PC-9 (cell line): ENCODE data around the gene ZNF580. TPM values are rescaled to one million over a fixed set of nuclear protein-coding genes. Genes with fewer than 3 reads are reported as not detected.

ENCODE experiments used
- BruUV-seq: library from RNA; stranded (reverse); fragments of 400-500 nt; replicated peaks from 2 replicates; lab custom pipeline; 2021; lab: Mats Ljungman, UMichigan
- CTCF ChIA-PET: fragments of 300-600 bp; sonication (Branson Sonifier 250); formaldehyde crosslinking; loops from one replicate; lab custom pipeline; 2022; ENCODE audit warnings: antibody characterized with exemption; lab: Charles Lee
- POLR2A ChIA-PET: fragments of 300-600 bp; sonication (Branson Sonifier 250); formaldehyde crosslinking; loops from one replicate; lab custom pipeline; 2022; ENCODE audit warnings: antibody characterized with exemption; ENCODE audit not compliant: unreplicated experiment; lab: Charles Lee
- DNase-seq, 2 experiments: peaks; one replicate each; pipeline versions ENCODE4 v3.0.0 to v3.0.0-alpha.2; 2015 to 2022; ENCODE audit warnings: mixed read lengths in 1 of 2
- H2AFZ ChIP-seq: fragments of 200-600 bp; sonication (generic); 2 replicates; pipeline ENCODE4 v1.8.1; 2017; ENCODE audit warnings: antibody characterized with exemption
- H3F3A ChIP-seq: fragments of 200-600 bp; sonication (generic); 2 replicates; pipeline ENCODE4 v1.8.1; 2017; ENCODE audit warnings: antibody characterized with exemption, mild to moderate bottlenecking, low read depth; ENCODE audit not compliant: insufficient read depth
- H3K27ac ChIP-seq: fragments of 200-600 bp; sonication (generic); 2 replicates; pipeline ENCODE4 v1.6.1; 2016; ENCODE audit warnings: mixed run types
- H3K27me3 ChIP-seq: fragments of 200-600 bp; sonication (generic); 2 replicates; pipeline ENCODE4 v1.6.1; 2016; ENCODE audit warnings: low read depth, mixed run types; ENCODE audit not compliant: insufficient read depth
- H3K36me3 ChIP-seq: fragments of 200-600 bp; sonication (generic); 2 replicates; pipeline ENCODE4 v1.6.1; 2016; ENCODE audit warnings: low read depth, mixed run types
- H3K4me1 ChIP-seq: fragments of 200-600 bp; sonication (generic); replicated peaks from 2 replicates; pipeline ENCODE4 v1.6.1; 2016; ENCODE audit warnings: mixed run types; ENCODE audit not compliant: insufficient read depth
- H3K4me2 ChIP-seq: fragments of 200-600 bp; sonication (generic); 2 replicates; pipeline ENCODE4 v1.6.1; 2017; ENCODE audit warnings: mixed run types
- H3K4me3 ChIP-seq: fragments of 200-600 bp; sonication (generic); 2 replicates; pipeline ENCODE4 v1.6.1; 2016; ENCODE audit warnings: mixed run types
- H3K79me2 ChIP-seq: fragments of 200-600 bp; sonication (generic); 2 replicates; pipeline ENCODE4 v1.6.1; 2017; ENCODE audit warnings: low read depth, mixed run types
- H3K9me2 ChIP-seq: fragments of 200-600 bp; sonication (generic); 2 replicates; pipeline ENCODE4 v1.8.1; 2017; ENCODE audit warnings: mild to moderate bottlenecking; ENCODE audit not compliant: insufficient read depth
- H3K9me3 ChIP-seq: fragments of 200-600 bp; sonication (generic); 2 replicates; pipeline ENCODE4 v1.8.1; 2016; ENCODE audit warnings: low read depth; ENCODE audit not compliant: insufficient read depth
- H4K20me1 ChIP-seq: fragments of 200-600 bp; sonication (generic); 2 replicates; pipeline ENCODE4 v1.8.1; 2017; ENCODE audit not compliant: insufficient read depth
- EZH2 ChIP-seq: fragments of 200-600 bp; sonication (generic); IDR thresholded peaks from 2 replicates; pipeline ENCODE4 v1.8.0; 2017; ENCODE audit warnings: antibody characterized with exemption, low read depth
- intact Hi-C: fragments of 100-400 bp; cut with micrococcal nuclease; formaldehyde crosslinking; loops from one replicate; pipeline ENCODE4 v1.10.0; 2022; ENCODE audit not compliant: unreplicated experiment
- total RNA-seq: library from RNA; stranded (reverse); gene quantifications from 2 replicates; pipeline ENCODE4 v1.2.3, GENCODE V29; 2021
- TF ChIP-seq, protein P1 (sequence below): fragments of 200-600 bp; sonication (generic); conservative IDR thresholded peaks from 2 replicates; pipeline ENCODE4 v1.6.1; 2017; ENCODE audit warnings: mixed run types, antibody characterized with exemption, mild to moderate bottlenecking, moderate library complexity

ZNF580 gene
- total RNA-seq, 1 experiment from 2014 or later: 56.6 TPM

DNA sequence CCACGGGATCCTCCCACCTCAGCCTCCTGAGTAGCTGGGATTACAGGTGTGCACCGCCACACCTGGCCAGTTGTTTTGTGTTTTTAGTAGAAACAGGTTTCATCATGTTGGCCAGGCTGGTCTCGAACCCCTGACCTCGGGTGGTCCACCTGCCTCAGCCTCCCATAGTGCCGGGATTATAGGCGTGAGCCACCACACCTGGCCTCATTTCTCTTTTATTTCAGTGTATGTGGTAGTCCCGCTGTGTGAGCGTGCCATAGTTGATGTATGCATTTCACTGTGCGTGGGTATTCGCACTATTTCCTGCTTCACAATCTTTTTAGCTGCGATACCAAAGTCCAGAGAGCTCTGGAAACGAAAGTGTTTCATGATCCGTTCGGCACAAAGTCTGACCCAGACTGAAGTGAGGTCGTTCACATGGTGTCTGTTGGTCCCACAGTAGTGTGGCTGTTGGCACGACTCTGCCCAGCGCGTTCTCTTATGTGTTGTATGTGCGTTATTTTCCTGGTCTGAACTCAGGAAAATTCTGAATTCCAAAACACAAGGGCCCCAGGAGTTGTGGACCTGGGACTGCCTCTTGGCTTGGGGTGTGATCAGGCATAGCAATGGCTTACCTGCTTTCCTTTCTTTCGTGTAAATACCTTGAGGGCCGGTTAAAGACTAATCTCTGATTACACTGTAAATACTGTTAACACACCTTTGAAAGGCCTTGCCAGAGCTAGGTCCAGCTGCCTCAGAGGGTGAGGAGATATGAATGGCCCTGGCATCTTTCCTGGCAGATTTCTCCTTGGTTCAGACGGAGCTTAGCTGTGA lies 42.9 kb downstream of the ZNF580 start:
- peaks cover 34% of the 10 kb centered on the region for H3K36me3 ChIP-seq
- no peak overlapping the region for H3K27ac ChIP-seq
- H3K27me3 ChIP-seq: no peaks in the 10 kb centered on the region
- intact Hi-C loops: no loop called here
- H3K9me2 ChIP-seq: no peaks in the 10 kb centered on the region
- H3K4me3 ChIP-seq: no peak overlapping the region
- H3K4me2 ChIP-seq: no peak overlapping the region
- no peaks in the 10 kb centered on the region for H3F3A ChIP-seq
- no peak for TF ChIP-seq EZH2
- TF ChIP-seq, protein P1, sequence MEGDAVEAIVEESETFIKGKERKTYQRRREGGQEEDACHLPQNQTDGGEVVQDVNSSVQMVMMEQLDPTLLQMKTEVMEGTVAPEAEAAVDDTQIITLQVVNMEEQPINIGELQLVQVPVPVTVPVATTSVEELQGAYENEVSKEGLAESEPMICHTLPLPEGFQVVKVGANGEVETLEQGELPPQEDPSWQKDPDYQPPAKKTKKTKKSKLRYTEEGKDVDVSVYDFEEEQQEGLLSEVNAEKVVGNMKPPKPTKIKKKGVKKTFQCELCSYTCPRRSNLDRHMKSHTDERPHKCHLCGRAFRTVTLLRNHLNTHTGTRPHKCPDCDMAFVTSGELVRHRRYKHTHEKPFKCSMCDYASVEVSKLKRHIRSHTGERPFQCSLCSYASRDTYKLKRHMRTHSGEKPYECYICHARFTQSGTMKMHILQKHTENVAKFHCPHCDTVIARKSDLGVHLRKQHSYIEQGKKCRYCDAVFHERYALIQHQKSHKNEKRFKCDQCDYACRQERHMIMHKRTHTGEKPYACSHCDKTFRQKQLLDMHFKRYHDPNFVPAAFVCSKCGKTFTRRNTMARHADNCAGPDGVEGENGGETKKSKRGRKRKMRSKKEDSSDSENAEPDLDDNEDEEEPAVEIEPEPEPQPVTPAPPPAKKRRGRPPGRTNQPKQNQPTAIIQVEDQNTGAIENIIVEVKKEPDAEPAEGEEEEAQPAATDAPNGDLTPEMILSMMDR: no peak
- POLR2A ChIA-PET: no interaction called here
- no peaks in the 10 kb centered on the region for H3K9me3 ChIP-seq
- no peak overlapping the region for H2AFZ ChIP-seq
- DNase-seq: no peak
- no peaks in the 10 kb centered on the region for H3K4me1 ChIP-seq
- H3K79me2 ChIP-seq: peaks cover 39% of the 10 kb centered on the region
- no TSS peak for BruUV-seq
- CTCF ChIA-PET: no interaction called here
- H4K20me1 ChIP-seq: peaks cover 67% of the 10 kb centered on the region

DNA sequence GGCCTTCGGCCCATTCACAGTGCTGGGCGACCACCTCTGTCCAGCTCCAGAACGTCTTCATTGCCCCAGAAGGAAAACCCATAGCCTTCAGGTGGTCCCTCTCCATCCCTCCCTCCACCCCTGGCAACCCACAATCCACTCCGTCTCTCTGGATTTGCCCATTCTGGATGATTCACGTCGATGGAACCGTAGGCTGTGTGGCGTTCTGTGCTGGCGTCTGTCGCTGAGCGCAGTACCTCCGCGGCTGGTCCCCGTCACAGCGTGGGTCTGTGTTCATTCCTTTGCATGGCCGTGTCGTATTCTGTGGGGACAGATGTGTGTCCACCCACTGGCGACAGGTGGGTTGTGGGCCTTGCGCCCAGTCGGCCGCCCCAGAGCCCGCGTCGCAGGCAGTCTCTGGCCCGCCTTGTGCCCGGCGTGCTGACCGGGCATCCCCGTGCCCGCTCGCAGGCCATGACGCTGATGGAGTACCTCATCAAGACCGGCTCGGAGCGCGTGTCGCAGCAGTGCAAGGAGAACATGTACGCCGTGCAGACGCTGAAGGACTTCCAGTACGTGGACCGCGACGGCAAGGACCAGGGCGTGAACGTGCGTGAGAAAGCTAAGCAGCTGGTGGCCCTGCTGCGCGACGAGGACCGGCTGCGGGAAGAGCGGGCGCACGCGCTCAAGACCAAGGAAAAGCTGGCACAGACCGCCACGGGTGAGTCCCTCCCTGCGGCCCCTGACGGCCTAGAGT lies 44.3 kb downstream of the ZNF580 start:
- TF ChIP-seq, protein P1: no peak
- no peak for TF ChIP-seq EZH2
- no peak overlapping the region for H3K4me3 ChIP-seq
- no peak for DNase-seq
- H3K4me2 ChIP-seq: no peak overlapping the region
- peaks cover 25% of the 10 kb centered on the region for H3K36me3 ChIP-seq
- intact Hi-C loops: no loop called here
- H3F3A ChIP-seq: no peaks in the 10 kb centered on the region
- ChIA-PET CTCF (no interaction called here), POLR2A (no interaction called here)
- no peak overlapping the region for H2AFZ ChIP-seq
- no TSS peak for BruUV-seq
- H3K9me2 ChIP-seq: no peaks in the 10 kb centered on the region
- H3K27me3 ChIP-seq: no peaks in the 10 kb centered on the region
- no peak overlapping the region for H3K27ac ChIP-seq
- peaks cover 60% of the 10 kb centered on the region for H4K20me1 ChIP-seq
- peaks cover 24% of the 10 kb centered on the region for H3K79me2 ChIP-seq
- no peaks in the 10 kb centered on the region for H3K9me3 ChIP-seq
- no peaks in the 10 kb centered on the region for H3K4me1 ChIP-seq

DNA sequence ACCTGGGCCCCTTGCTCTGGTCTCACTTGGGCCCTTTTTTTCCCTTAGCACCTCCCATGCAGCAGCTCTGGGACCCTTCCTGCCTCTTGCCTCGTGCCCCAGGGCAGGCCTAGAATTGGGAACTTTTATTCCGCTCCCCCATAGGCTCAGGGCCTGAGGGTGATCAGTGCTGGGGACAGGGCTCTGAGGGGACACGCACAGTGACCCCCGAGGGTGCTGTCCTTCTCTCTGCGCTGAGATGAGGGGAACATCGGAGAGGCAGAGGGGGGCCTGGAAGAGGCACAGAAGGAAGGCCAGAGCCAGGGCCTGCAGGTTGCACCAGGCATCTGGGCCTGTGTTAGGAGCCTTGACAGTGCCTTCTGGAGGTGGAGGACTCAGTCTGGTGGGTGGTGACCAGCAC lies 45.0 kb downstream of the ZNF580 start:
- Histone ChIP-seq H3K27ac (no peak overlapping the region), H4K20me1 (peaks cover 53% of the 10 kb centered on the region), H3K9me2 (no peaks in the 10 kb centered on the region), H3K4me1 (no peaks in the 10 kb centered on the region), H3F3A (no peaks in the 10 kb centered on the region), H3K36me3 (peaks cover 21% of the 10 kb centered on the region), H2AFZ (no peak overlapping the region), H3K9me3 (no peaks in the 10 kb centered on the region), H3K27me3 (no peaks in the 10 kb centered on the region), H3K79me2 (peaks cover 18% of the 10 kb centered on the region), H3K4me2 (no peak overlapping the region), H3K4me3 (no peak overlapping the region)
- TF ChIP-seq, protein P1: no peak
- TF ChIP-seq EZH2: no peak
- intact Hi-C loops: no loop called here
- ChIA-PET POLR2A (no interaction called here), CTCF (no interaction called here)
- no TSS peak for BruUV-seq
- no peak for DNase-seq
